ENCODE data around the gene HOXA5. TPM values are rescaled to one million over a fixed set of nuclear protein-coding genes. Genes with fewer than 3 reads are reported as not detected.

The HOXA5 gene
- total RNA-seq, 4 donors from 2014 or later: 10.7 to 61.0 (median 18.9) TPM

- DNase-seq: no peak
- Histone ChIP-seq H3K4me3 (no peak overlapping the region), H3K27ac (peak overlapping the region; percentile 94 to 96), H3K9me3 (no peaks in the 10 kb centered on the region), H3K4me1 (peaks cover 0 to 4% of the 10 kb centered on the region in 2 donors), H3K36me3 (no peaks in the 10 kb centered on the region), H3K27me3 (no peaks in the 10 kb centered on the region)
- intact Hi-C loops (cut with DNase I; ENCODE audit: low total_unique reads): loop anchor here (5.0 kb wide), 1 partner anchor 472 kb away; the partner anchor contains the start of gene HIBADH
- TF ChIP-seq POLR2A (IDR thresholded peaks at IDR 0.05): no peak
- TF ChIP-seq, protein P1, sequence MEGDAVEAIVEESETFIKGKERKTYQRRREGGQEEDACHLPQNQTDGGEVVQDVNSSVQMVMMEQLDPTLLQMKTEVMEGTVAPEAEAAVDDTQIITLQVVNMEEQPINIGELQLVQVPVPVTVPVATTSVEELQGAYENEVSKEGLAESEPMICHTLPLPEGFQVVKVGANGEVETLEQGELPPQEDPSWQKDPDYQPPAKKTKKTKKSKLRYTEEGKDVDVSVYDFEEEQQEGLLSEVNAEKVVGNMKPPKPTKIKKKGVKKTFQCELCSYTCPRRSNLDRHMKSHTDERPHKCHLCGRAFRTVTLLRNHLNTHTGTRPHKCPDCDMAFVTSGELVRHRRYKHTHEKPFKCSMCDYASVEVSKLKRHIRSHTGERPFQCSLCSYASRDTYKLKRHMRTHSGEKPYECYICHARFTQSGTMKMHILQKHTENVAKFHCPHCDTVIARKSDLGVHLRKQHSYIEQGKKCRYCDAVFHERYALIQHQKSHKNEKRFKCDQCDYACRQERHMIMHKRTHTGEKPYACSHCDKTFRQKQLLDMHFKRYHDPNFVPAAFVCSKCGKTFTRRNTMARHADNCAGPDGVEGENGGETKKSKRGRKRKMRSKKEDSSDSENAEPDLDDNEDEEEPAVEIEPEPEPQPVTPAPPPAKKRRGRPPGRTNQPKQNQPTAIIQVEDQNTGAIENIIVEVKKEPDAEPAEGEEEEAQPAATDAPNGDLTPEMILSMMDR (IDR thresholded peaks at IDR 0.05): no peak
Measured at GRCh38 chr7:27189997-27190748, 46.7 kb upstream of the HOXA5 start.

GRCh38 chr7:27189295-27189996 is 46.0 kb upstream of the HOXA5 start:
- Histone ChIP-seq H3K4me1 (peaks cover 0 to 4% of the 10 kb centered on the region in 2 donors), H3K27ac (peak overlapping the region; percentile 94 to 96), H3K27me3 (no peaks in the 10 kb centered on the region), H3K4me3 (peak overlapping the region; percentile 56 to 79), H3K36me3 (no peaks in the 10 kb centered on the region), H3K9me3 (no peaks in the 10 kb centered on the region)
- peak; percentile 32 to 40 for TF ChIP-seq POLR2A (IDR thresholded peaks at IDR 0.05)
- TF ChIP-seq, protein P1 (IDR thresholded peaks at IDR 0.05): no peak
- peak; percentile 55 to 79 for DNase-seq
- intact Hi-C loops (cut with DNase I; ENCODE audit: low total_unique reads): loop anchor here (5.0 kb wide), 1 partner anchor 473 kb away; the partner anchor contains the start of gene HIBADH

GRCh38 chr7:27188386-27189294 is 45.2 kb upstream of the HOXA5 start:
- TF ChIP-seq, protein P1 (IDR thresholded peaks at IDR 0.05): no peak
- peak in 1 of 2 donors; percentile 13 for TF ChIP-seq POLR2A (IDR thresholded peaks at IDR 0.05)
- intact Hi-C loops (cut with DNase I; ENCODE audit: low total_unique reads): loop anchor here (5.0 kb wide), 1 partner anchor 474 kb away; the partner anchor contains the start of gene HIBADH

GRCh38 chr7:27187475-27188385 is 44.2 kb upstream of the HOXA5 start:
- peak overlapping the region; percentile 56 to 79 for H3K4me3 ChIP-seq
- intact Hi-C loops (cut with DNase I; ENCODE audit: low total_unique reads): loop anchor here (5.0 kb wide), 1 partner anchor 475 kb away; the partner anchor contains the start of gene HIBADH
- no peaks in the 10 kb centered on the region for H3K36me3 ChIP-seq
- no peaks in the 10 kb centered on the region for H3K27me3 ChIP-seq
- TF ChIP-seq, protein P1 (IDR thresholded peaks at IDR 0.05): no peak
- no peak for TF ChIP-seq POLR2A (IDR thresholded peaks at IDR 0.05)
- DNase-seq: peak in 1 of 2 donors; percentile 44
- H3K4me1 ChIP-seq: no peaks in the 10 kb centered on the region
- H3K9me3 ChIP-seq: no peaks in the 10 kb centered on the region
- peak overlapping the region; percentile 94 to 96 for H3K27ac ChIP-seq

More at GRCh38 chr7:27188386-27189294, 45.2 kb upstream of the HOXA5 start:
- peak in 1 of 2 donors; percentile 65 for DNase-seq
- H3K36me3 ChIP-seq: no peaks in the 10 kb centered on the region
- peaks cover 0 to 4% of the 10 kb centered on the region in 2 donors for H3K4me1 ChIP-seq
- peak overlapping the region; percentile 94 to 96 for H3K27ac ChIP-seq
- no peaks in the 10 kb centered on the region for H3K9me3 ChIP-seq
- H3K4me3 ChIP-seq: peak overlapping the region; percentile 56 to 79
- no peaks in the 10 kb centered on the region for H3K27me3 ChIP-seq
